ENCODE data around the gene GMDS.

DNA sequence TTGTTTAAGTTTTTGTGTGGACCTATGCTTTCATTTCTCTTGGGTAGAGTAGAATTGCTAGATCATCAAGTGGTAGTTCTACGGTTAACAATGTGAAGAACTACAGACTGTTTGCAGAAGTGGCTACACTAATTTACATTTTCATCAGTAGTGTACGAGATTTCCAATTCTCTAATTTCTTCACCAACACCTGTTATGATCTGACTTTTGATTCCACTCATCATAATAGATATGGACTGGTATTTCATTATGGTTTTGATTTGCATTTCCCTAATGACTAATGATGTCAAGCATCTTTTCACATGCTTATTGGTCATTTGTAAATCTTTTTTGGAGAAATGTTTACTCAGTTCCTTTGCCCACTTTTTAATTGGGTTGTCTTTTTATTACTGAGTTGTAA is 244.4 kb downstream of the GMDS start:
- TF ChIP-seq MAFK (conservative IDR thresholded peaks at IDR 0.05 in 1 of 2, IDR thresholded peaks at IDR 0.05 in 1 of 2; ENCODE audit: low read length in 2 of 2) (no peak), ERF (CRISPR knock-in tag; IDR thresholded peaks at IDR 0.05) (no peak), NFYC (CRISPR knock-in tag; IDR thresholded peaks at IDR 0.05) (no peak), NR3C1 (CRISPR knock-in tag; IDR thresholded peaks at IDR 0.05) (no peak), HCFC1 (IDR thresholded peaks at IDR 0.05; ENCODE audit: low read depth, low read length) (no peak), GABPA (IDR thresholded peaks at IDR 0.05; ENCODE audit: low read depth, low read length) (no peak), GABPA (CRISPR knock-in tag; IDR thresholded peaks at IDR 0.05; ENCODE audit: low read depth) (no peak), JUNB (CRISPR knock-in tag; IDR thresholded peaks at IDR 0.05; ENCODE audit: borderline replicate concordance) (no peak)
- TF ChIP-seq, protein P1, sequence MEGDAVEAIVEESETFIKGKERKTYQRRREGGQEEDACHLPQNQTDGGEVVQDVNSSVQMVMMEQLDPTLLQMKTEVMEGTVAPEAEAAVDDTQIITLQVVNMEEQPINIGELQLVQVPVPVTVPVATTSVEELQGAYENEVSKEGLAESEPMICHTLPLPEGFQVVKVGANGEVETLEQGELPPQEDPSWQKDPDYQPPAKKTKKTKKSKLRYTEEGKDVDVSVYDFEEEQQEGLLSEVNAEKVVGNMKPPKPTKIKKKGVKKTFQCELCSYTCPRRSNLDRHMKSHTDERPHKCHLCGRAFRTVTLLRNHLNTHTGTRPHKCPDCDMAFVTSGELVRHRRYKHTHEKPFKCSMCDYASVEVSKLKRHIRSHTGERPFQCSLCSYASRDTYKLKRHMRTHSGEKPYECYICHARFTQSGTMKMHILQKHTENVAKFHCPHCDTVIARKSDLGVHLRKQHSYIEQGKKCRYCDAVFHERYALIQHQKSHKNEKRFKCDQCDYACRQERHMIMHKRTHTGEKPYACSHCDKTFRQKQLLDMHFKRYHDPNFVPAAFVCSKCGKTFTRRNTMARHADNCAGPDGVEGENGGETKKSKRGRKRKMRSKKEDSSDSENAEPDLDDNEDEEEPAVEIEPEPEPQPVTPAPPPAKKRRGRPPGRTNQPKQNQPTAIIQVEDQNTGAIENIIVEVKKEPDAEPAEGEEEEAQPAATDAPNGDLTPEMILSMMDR (CRISPR knock-in tag; IDR thresholded peaks at IDR 0.05), result no peak
- TF ChIP-seq, protein P2, sequence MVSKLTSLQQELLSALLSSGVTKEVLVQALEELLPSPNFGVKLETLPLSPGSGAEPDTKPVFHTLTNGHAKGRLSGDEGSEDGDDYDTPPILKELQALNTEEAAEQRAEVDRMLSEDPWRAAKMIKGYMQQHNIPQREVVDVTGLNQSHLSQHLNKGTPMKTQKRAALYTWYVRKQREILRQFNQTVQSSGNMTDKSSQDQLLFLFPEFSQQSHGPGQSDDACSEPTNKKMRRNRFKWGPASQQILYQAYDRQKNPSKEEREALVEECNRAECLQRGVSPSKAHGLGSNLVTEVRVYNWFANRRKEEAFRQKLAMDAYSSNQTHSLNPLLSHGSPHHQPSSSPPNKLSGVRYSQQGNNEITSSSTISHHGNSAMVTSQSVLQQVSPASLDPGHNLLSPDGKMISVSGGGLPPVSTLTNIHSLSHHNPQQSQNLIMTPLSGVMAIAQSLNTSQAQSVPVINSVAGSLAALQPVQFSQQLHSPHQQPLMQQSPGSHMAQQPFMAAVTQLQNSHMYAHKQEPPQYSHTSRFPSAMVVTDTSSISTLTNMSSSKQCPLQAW (CRISPR knock-in tag; IDR thresholded peaks at IDR 0.05), result no peak
- TF ChIP-seq, protein P3, sequence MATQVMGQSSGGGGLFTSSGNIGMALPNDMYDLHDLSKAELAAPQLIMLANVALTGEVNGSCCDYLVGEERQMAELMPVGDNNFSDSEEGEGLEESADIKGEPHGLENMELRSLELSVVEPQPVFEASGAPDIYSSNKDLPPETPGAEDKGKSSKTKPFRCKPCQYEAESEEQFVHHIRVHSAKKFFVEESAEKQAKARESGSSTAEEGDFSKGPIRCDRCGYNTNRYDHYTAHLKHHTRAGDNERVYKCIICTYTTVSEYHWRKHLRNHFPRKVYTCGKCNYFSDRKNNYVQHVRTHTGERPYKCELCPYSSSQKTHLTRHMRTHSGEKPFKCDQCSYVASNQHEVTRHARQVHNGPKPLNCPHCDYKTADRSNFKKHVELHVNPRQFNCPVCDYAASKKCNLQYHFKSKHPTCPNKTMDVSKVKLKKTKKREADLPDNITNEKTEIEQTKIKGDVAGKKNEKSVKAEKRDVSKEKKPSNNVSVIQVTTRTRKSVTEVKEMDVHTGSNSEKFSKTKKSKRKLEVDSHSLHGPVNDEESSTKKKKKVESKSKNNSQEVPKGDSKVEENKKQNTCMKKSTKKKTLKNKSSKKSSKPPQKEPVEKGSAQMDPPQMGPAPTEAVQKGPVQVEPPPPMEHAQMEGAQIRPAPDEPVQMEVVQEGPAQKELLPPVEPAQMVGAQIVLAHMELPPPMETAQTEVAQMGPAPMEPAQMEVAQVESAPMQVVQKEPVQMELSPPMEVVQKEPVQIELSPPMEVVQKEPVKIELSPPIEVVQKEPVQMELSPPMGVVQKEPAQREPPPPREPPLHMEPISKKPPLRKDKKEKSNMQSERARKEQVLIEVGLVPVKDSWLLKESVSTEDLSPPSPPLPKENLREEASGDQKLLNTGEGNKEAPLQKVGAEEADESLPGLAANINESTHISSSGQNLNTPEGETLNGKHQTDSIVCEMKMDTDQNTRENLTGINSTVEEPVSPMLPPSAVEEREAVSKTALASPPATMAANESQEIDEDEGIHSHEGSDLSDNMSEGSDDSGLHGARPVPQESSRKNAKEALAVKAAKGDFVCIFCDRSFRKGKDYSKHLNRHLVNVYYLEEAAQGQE (IDR thresholded peaks at IDR 0.05; ENCODE audit: borderline replicate concordance in 1 of 2, low read depth in 1 of 2, low read length in 2 of 2), result no peak
